GM21360 (cell line): ENCODE measurements around the gene PCSK5.
A peak's percentile ranks its signal among the peaks of the same experiment; 100 is the strongest.

Experiments used
- ATAC-seq: cut with Tn5 transposase; IDR thresholded peaks from one replicate; pipeline ENCODE4 v1.9.1; 2021; ENCODE audit warnings: mild to moderate bottlenecking, moderate library complexity; ENCODE audit not compliant: unreplicated experiment

PCSK5 gene

GRCh38 chr9:75998096-75998780 lies 107.8 kb downstream of the PCSK5 start:
- ATAC-seq = no peak

- no peak for ATAC-seq
Observed at GRCh38 chr9:76001459-76001858, 111.0 kb downstream of the PCSK5 start.

- ATAC-seq = no peak
Observed at GRCh38 chr9:76003041-76003440, 112.6 kb downstream of the PCSK5 start.

GRCh38 chr9:76004526-76004925 lies 114.1 kb downstream of the PCSK5 start:
- peak; percentile 92 for ATAC-seq

- ATAC-seq = no peak
Observed at GRCh38 chr9:76007935-76008334, 117.5 kb downstream of the PCSK5 start.

- ATAC-seq = no peak
Observed at GRCh38 chr9:76013809-76014208, 123.3 kb downstream of the PCSK5 start.

GRCh38 chr9:76018235-76018634 lies 127.8 kb downstream of the PCSK5 start:
- ATAC-seq = no peak

GRCh38 chr9:76018761-76019160 lies 128.3 kb downstream of the PCSK5 start:
- no peak for ATAC-seq

GRCh38 chr9:76020652-76021051 lies 130.2 kb downstream of the PCSK5 start:
- ATAC-seq = no peak

GRCh38 chr9:76022317-76022716 lies 131.8 kb downstream of the PCSK5 start:
- ATAC-seq = no peak

- no peak for ATAC-seq
Observed at GRCh38 chr9:76023715-76024195, 133.3 kb downstream of the PCSK5 start.

GRCh38 chr9:76025286-76025685 lies 134.8 kb downstream of the PCSK5 start:
- no peak for ATAC-seq

- ATAC-seq = no peak
Observed at GRCh38 chr9:76026796-76027195, 136.3 kb downstream of the PCSK5 start.

GRCh38 chr9:76027416-76027815 lies 136.9 kb downstream of the PCSK5 start:
- no peak for ATAC-seq

- ATAC-seq = no peak
Observed at GRCh38 chr9:76027861-76028260, 137.4 kb downstream of the PCSK5 start.

- ATAC-seq = no peak
Observed at GRCh38 chr9:76032038-76032796, 141.7 kb downstream of the PCSK5 start.

GRCh38 chr9:76032797-76033373 lies 142.4 kb downstream of the PCSK5 start:
- ATAC-seq = no peak

- no peak for ATAC-seq
Observed at GRCh38 chr9:76034049-76034448, 143.6 kb downstream of the PCSK5 start.

- no peak for ATAC-seq
Observed at GRCh38 chr9:76036762-76037161, 146.3 kb downstream of the PCSK5 start.

- ATAC-seq = no peak
Observed at GRCh38 chr9:76037587-76038225, 147.2 kb downstream of the PCSK5 start.

GRCh38 chr9:76038431-76038830 lies 148.0 kb downstream of the PCSK5 start:
- no peak for ATAC-seq
